Neutrophil (primary cell): Measurements from ENCODE around the gene FGF22.
A peak's percentile ranks its signal among the peaks of the same experiment; 100 is the strongest.

Experiments
- H3K27ac ChIP-seq: fragments of 200-600 bp; sonication (generic); 2 replicates; pipeline ENCODE4 v1.5.1; 2016; ENCODE audit warnings: mild to moderate bottlenecking, moderate library complexity
- H3K27me3 ChIP-seq: fragments of 200-600 bp; sonication (generic); 2 replicates; pipeline ENCODE4 v1.6.0; 2016; ENCODE audit warnings: mild to moderate bottlenecking
- H3K36me3 ChIP-seq: fragments of 200-600 bp; sonication (generic); 2 replicates; pipeline ENCODE4 v1.5.1; 2017
- H3K4me1 ChIP-seq, 2 experiments: fragments of 200-600 bp in 1 of 2; sonication (generic) in 1 of 2; 1 replicate in 1 of 2; 2 replicates in 1 of 2; pipeline versions ENCODE4 v1.5.1 to v1.6.1; 2013 to 2016; ENCODE audit warnings: low read depth in 1 of 2, low read length in 1 of 2, mild to moderate bottlenecking in 1 of 2, moderate library complexity in 1 of 2; ENCODE audit not compliant: control insufficient read depth in 1 of 2, insufficient read depth in 1 of 2
- H3K4me3 ChIP-seq, 2 experiments: fragments of 200-600 bp in 1 of 2; sonication (generic) in 1 of 2; 1 replicate in 1 of 2; 2 replicates in 1 of 2; pipeline ENCODE4 v1.5.1; 2013 to 2016; ENCODE audit warnings: low read depth in 1 of 2, low read length in 1 of 2, mild to moderate bottlenecking in 1 of 2, moderate library complexity in 1 of 2
- H3K9me3 ChIP-seq: fragments of 200-600 bp; sonication (generic); 2 replicates; pipeline ENCODE4 v1.5.1; 2016
- CTCF ChIP-seq: fragments of 200-600 bp; sonication (generic); IDR thresholded peaks from 2 replicates; pipeline ENCODE4 v1.5.1; 2016; ENCODE audit warnings: antibody characterized with exemption

FGF22 gene

GRCh38 chr19:657611-658010 is 17.9 kb downstream of the FGF22 start:
- H3K27ac ChIP-seq, result no peak overlapping the region
- H3K4me1 ChIP-seq, result peaks cover 29% of the 10 kb centered on the region in 2 experiments
- H3K9me3 ChIP-seq, result no peaks in the 10 kb centered on the region
- peaks cover 36% of the 10 kb centered on the region for H3K36me3 ChIP-seq
- no peak overlapping the region for H3K4me3 ChIP-seq
- TF ChIP-seq CTCF, result no peak
- no peaks in the 10 kb centered on the region for H3K27me3 ChIP-seq

GRCh38 chr19:658059-658839 is 18.6 kb downstream of the FGF22 start:
- no peaks in the 10 kb centered on the region for H3K27me3 ChIP-seq
- H3K36me3 ChIP-seq, result peaks cover 30% of the 10 kb centered on the region
- peaks cover 29 to 31% of the 10 kb centered on the region in 2 experiments for H3K4me1 ChIP-seq
- H3K9me3 ChIP-seq, result no peaks in the 10 kb centered on the region
- H3K27ac ChIP-seq, result no peak overlapping the region
- H3K4me3 ChIP-seq, result no peak overlapping the region
- no peak for TF ChIP-seq CTCF

- no peak overlapping the region for H3K27ac ChIP-seq
- H3K27me3 ChIP-seq, result no peaks in the 10 kb centered on the region
- peaks cover 21% of the 10 kb centered on the region for H3K36me3 ChIP-seq
- no peak overlapping the region for H3K4me3 ChIP-seq
- peaks cover 38 to 41% of the 10 kb centered on the region in 2 experiments for H3K4me1 ChIP-seq
- H3K9me3 ChIP-seq, result no peaks in the 10 kb centered on the region
- no peak for TF ChIP-seq CTCF
These were observed 19.5 kb downstream of the FGF22 start for GRCh38 chr19:658916-659839.

GRCh38 chr19:660793-661426 is 21.2 kb downstream of the FGF22 start:
- no peak for TF ChIP-seq CTCF
- peaks cover 16% of the 10 kb centered on the region for H3K36me3 ChIP-seq
- H3K4me3 ChIP-seq, result peak overlapping the region; percentile 76 to 81
- H3K9me3 ChIP-seq, result no peaks in the 10 kb centered on the region
- no peaks in the 10 kb centered on the region for H3K27me3 ChIP-seq
- peaks cover 54 to 57% of the 10 kb centered on the region in 2 experiments for H3K4me1 ChIP-seq
- peak overlapping the region; percentile 92 for H3K27ac ChIP-seq

GRCh38 chr19:661427-662196 is 21.9 kb downstream of the FGF22 start:
- peak overlapping the region; percentile 92 for H3K27ac ChIP-seq
- H3K9me3 ChIP-seq, result no peaks in the 10 kb centered on the region
- H3K27me3 ChIP-seq, result no peaks in the 10 kb centered on the region
- H3K4me3 ChIP-seq, result peak overlapping the region; percentile 76 to 81
- peaks cover 57 to 60% of the 10 kb centered on the region in 2 experiments for H3K4me1 ChIP-seq
- peaks cover 16% of the 10 kb centered on the region for H3K36me3 ChIP-seq
- no peak for TF ChIP-seq CTCF
